ENCODE data around the gene PAX8. TPM values are rescaled to one million over a fixed set of nuclear protein-coding genes. Genes with fewer than 3 reads are reported as not detected.

The PAX8 gene
- total and polyA plus RNA-seq, 8 donors = 0.28 to 6.5 (median 1.1) TPM; not detected in 3

- 63 to 82% (median 67%) methylated on average over 15 of the region's 15 CpGs for WGBS, 5 donors
- intact Hi-C loops (cut with DNase I; ENCODE audit: low total_unique reads) = no loop called here
These were observed 69.0 kb downstream of the PAX8 start for GRCh38 chr2:113209646-113210171.

GRCh38 chr2:113209011-113209645 lies 69.6 kb downstream of the PAX8 start:
- DNase-seq = peak in 1 of 2 donors; percentile 64
- Histone ChIP-seq H3K4me1 (peaks cover 31 to 55% (median 46%) of the 10 kb centered on the region in 4 donors), H3K27me3 (no peaks in the 10 kb centered on the region), H3K36me3 (no peaks in the 10 kb centered on the region), H3K4me3 (no peak overlapping the region), H3K9me3 (no peaks in the 10 kb centered on the region), H3K27ac (peak overlapping the region in 2 of 5 donors; percentile 74 to 77)
- 68 to 72% (median 70%) methylated on average over 8 of the region's 8 CpGs for WGBS, 5 donors
- intact Hi-C loops (cut with DNase I; ENCODE audit: low total_unique reads) = no loop called here
- no peak for TF ChIP-seq POLR2A (IDR thresholded peaks at IDR 0.05)
- TF ChIP-seq EP300 (IDR thresholded peaks at IDR 0.05) = no peak
- TF ChIP-seq POLR2AphosphoS5 (IDR thresholded peaks at IDR 0.05) = no peak
- no peak for TF ChIP-seq CTCF (IDR thresholded peaks at IDR 0.05)

More at GRCh38 chr2:113209646-113210171, 69.0 kb downstream of the PAX8 start:
- peak in 1 of 2 donors; percentile 55 for DNase-seq
- Histone ChIP-seq H3K36me3 (no peaks in the 10 kb centered on the region), H3K4me3 (no peak overlapping the region), H3K27ac (peak overlapping the region in 2 of 5 donors; percentile 74 to 77), H3K4me1 (peaks cover 29 to 50% (median 41%) of the 10 kb centered on the region in 4 donors), H3K9me3 (no peaks in the 10 kb centered on the region), H3K27me3 (no peaks in the 10 kb centered on the region)
- TF ChIP-seq POLR2A (IDR thresholded peaks at IDR 0.05) = no peak
- TF ChIP-seq POLR2AphosphoS5 (IDR thresholded peaks at IDR 0.05) = no peak
- TF ChIP-seq CTCF (IDR thresholded peaks at IDR 0.05) = no peak
- TF ChIP-seq EP300 (IDR thresholded peaks at IDR 0.05) = no peak

- Histone ChIP-seq H3K27ac (peak overlapping the region in 1 of 5 donors; percentile 74), H3K4me3 (no peak overlapping the region), H3K9me3 (no peaks in the 10 kb centered on the region), H3K4me1 (peaks cover 32 to 60% (median 49%) of the 10 kb centered on the region in 4 donors), H3K27me3 (no peaks in the 10 kb centered on the region), H3K36me3 (no peaks in the 10 kb centered on the region)
- DNase-seq = no peak
- no peak for TF ChIP-seq EP300 (IDR thresholded peaks at IDR 0.05)
- 94 to 98% (median 94%) methylated on average over 5 of the region's 5 CpGs for WGBS, 5 donors
- intact Hi-C loops (cut with DNase I; ENCODE audit: low total_unique reads) = no loop called here
These were observed 70.3 kb downstream of the PAX8 start for GRCh38 chr2:113208396-113208795.

GRCh38 chr2:113207021-113207420 lies 71.7 kb downstream of the PAX8 start:
- 58 to 66% (median 62%) methylated on average over 2 of the region's 2 CpGs for WGBS, 5 donors
- no peak for DNase-seq
- Histone ChIP-seq H3K36me3 (peaks cover 0 to 9% (median 7%) of the 10 kb centered on the region in 4 donors), H3K27ac (peak overlapping the region in 1 of 5 donors; percentile 14), H3K4me1 (peaks cover 23 to 55% (median 43%) of the 10 kb centered on the region in 4 donors), H3K27me3 (no peaks in the 10 kb centered on the region), H3K4me3 (no peak overlapping the region), H3K9me3 (no peaks in the 10 kb centered on the region)
- TF ChIP-seq CTCF (IDR thresholded peaks at IDR 0.05) (no peak), EP300 (IDR thresholded peaks at IDR 0.05) (no peak), POLR2A (IDR thresholded peaks at IDR 0.05) (no peak), POLR2AphosphoS5 (IDR thresholded peaks at IDR 0.05) (no peak)
- intact Hi-C loops (cut with DNase I; ENCODE audit: low total_unique reads) = no loop called here

- H3K4me1 ChIP-seq = peaks cover 15 to 55% (median 41%) of the 10 kb centered on the region in 4 donors
- H3K36me3 ChIP-seq = peaks cover 1 to 16% (median 15%) of the 10 kb centered on the region in 4 donors
- no peak overlapping the region for H3K27ac ChIP-seq
- no peaks in the 10 kb centered on the region for H3K27me3 ChIP-seq
- intact Hi-C loops (cut with DNase I; ENCODE audit: low total_unique reads) = no loop called here
- H3K4me3 ChIP-seq = no peak overlapping the region
- 66 to 85% (median 72%) methylated on average over 6 of the region's 6 CpGs for WGBS, 5 donors
- no peak for DNase-seq
- H3K9me3 ChIP-seq = no peaks in the 10 kb centered on the region
- no peak for TF ChIP-seq POLR2A (IDR thresholded peaks at IDR 0.05)
- no peak for TF ChIP-seq EP300 (IDR thresholded peaks at IDR 0.05)
- TF ChIP-seq CTCF (IDR thresholded peaks at IDR 0.05) = no peak
- no peak for TF ChIP-seq POLR2AphosphoS5 (IDR thresholded peaks at IDR 0.05)
These were observed 72.5 kb downstream of the PAX8 start for GRCh38 chr2:113206251-113206650.

Measured in stomach (tissue), 9 donors.